ENCODE results near the gene PTPRG. TPM values are rescaled to one million over a fixed set of nuclear protein-coding genes. Genes with fewer than 3 reads are reported as not detected.

The PTPRG gene
- total and polyA plus RNA-seq, 2 donors (not counting 3 experiments of a cell fraction or from before 2014, with no cell fraction given): 8.9 to 39.1 TPM

- Histone ChIP-seq H3K27me3 (ENCODE audit: control insufficient read depth in 2 of 2, insufficient read depth in 2 of 2, low read length in 2 of 2) (no peaks in the 10 kb centered on the region), H3K4me1 (ENCODE audit: control insufficient read depth, extremely low read depth, insufficient read depth, low read length) (peaks cover 2% of the 10 kb centered on the region), H3K9me3 (replicated peaks; ENCODE audit: control insufficient read depth, insufficient read depth, low read length) (no peaks in the 10 kb centered on the region), H2AFZ (ENCODE audit: low read depth, low read length) (no peak overlapping the region), H3K79me2 (ENCODE audit: control insufficient read depth, insufficient read depth, low read length) (no peaks in the 10 kb centered on the region), H3K9me1 (replicated peaks; ENCODE audit: control insufficient read depth, extremely low read depth, insufficient read depth, low read length) (no peaks in the 10 kb centered on the region), H3K9ac (replicated peaks; ENCODE audit: extremely low read depth, insufficient read depth, low read length) (no peak overlapping the region), H3K27ac (ENCODE audit: insufficient read depth, low read depth, low read length) (no peak overlapping the region), H4K20me1 (replicated peaks; ENCODE audit: control insufficient read depth, extremely low read depth, insufficient read depth, low read length) (no peaks in the 10 kb centered on the region), H3K4me3 (replicated peaks in 1 of 3; ENCODE audit: insufficient read depth in 1 of 3, low read depth in 1 of 3, low read length in 3 of 3) (no peak overlapping the region), H3K36me3 (ENCODE audit: control insufficient read depth in 2 of 2, extremely low read depth in 1 of 2, insufficient read depth in 2 of 2, low read length in 2 of 2) (no peaks in the 10 kb centered on the region), H3K4me2 (ENCODE audit: insufficient read depth, low read length) (no peak overlapping the region)
- dilution Hi-C loops (cut with MboI; ENCODE audit: extremely low pct_ligation_motif_present, low sequenced_read_pairs): no loop called here
- FAIRE-seq: no peak
- BruUV-seq (replicated peaks): no TSS peak
- intact Hi-C loops (cut with micrococcal nuclease): no loop called here
- ChIA-PET CTCF (no interaction called here), POLR2A (no interaction called here)
- no peak for DNase-seq (ENCODE audit: low read depth, low spot score)
- TF ChIP-seq CTCF (IDR thresholded peaks at IDR 0.05; ENCODE audit: extremely low read depth in 1 of 2, insufficient read depth in 1 of 2, low read depth in 1 of 2, low read length in 2 of 2) (no peak), POLR2AphosphoS5 (IDR thresholded peaks at IDR 0.05; ENCODE audit: insufficient read depth, low read depth, low read length) (no peak), JUN (IDR thresholded peaks at IDR 0.05; ENCODE audit: borderline replicate concordance, insufficient read depth, insufficient read length, low read depth) (no peak), FOS (IDR thresholded peaks at IDR 0.05; ENCODE audit: borderline replicate concordance, insufficient read depth, low read length) (no peak), MAX (IDR thresholded peaks at IDR 0.05; ENCODE audit: insufficient read depth, insufficient read length) (no peak), EZH2 (IDR thresholded peaks at IDR 0.05; ENCODE audit: borderline replicate concordance, low read depth, low read length, severe bottlenecking) (no peak), POLR2A (IDR thresholded peaks at IDR 0.05; ENCODE audit: low read depth, low read length) (no peak), GATA2 (IDR thresholded peaks at IDR 0.05; ENCODE audit: insufficient read depth, insufficient read length, low read depth, low read length) (no peak), MYC (IDR thresholded peaks at IDR 0.05; ENCODE audit: low read depth, low read length) (no peak)
Observed at GRCh38 chr3:61662861-61663260, 101.5 kb downstream of the PTPRG start.
